DND-41 (cell line): Measurements from ENCODE around the gene BPIFB6.

ENCODE experiments used
- ATAC-seq: fragments of 200-7000 bp; cut with Tn5 transposase; 3 replicates; pipeline ENCODE4 v1.9.1; 2021; ENCODE audit warnings: low read depth; ENCODE audit not compliant: insufficient read depth
- DNase-seq: peaks from one replicate; pipeline ENCODE4 v3.0.0-alpha.2; 2020
- H2AFZ ChIP-seq: 2 replicates; pipeline ENCODE4 v1.6.0; 2012; ENCODE audit warnings: low read depth, low read length
- H3K27ac ChIP-seq: 2 replicates; pipeline ENCODE4 v1.5.1; 2012; ENCODE audit warnings: low read length, inconsistent platforms
- H3K27me3 ChIP-seq: fragments of 200-600 bp; sonication (generic); 2 replicates; pipeline ENCODE4 v1.6.0; 2012; ENCODE audit warnings: low read length, mild to moderate bottlenecking, inconsistent platforms; ENCODE audit not compliant: insufficient read depth, poor library complexity
- H3K36me3 ChIP-seq: 2 replicates; pipeline ENCODE4 v1.5.1; 2012; ENCODE audit warnings: low read length, inconsistent platforms; ENCODE audit not compliant: insufficient read depth
- H3K4me1 ChIP-seq: 2 replicates; pipeline ENCODE4 v1.5.1; 2012; ENCODE audit warnings: mild to moderate bottlenecking, low read length; ENCODE audit not compliant: insufficient read depth
- H3K4me2 ChIP-seq: 2 replicates; pipeline ENCODE4 v1.6.0; 2012; ENCODE audit warnings: mild to moderate bottlenecking, moderate library complexity, low read length, inconsistent platforms; ENCODE audit not compliant: insufficient read depth
- H3K4me3 ChIP-seq, 2 experiments: fragments of 200-600 bp in 1 of 2; shearing (Covaris generic) in 1 of 2; 2 replicates each; pipeline ENCODE4 v1.5.1; 2012 to 2016; ENCODE audit warnings: inconsistent platforms in 2 of 2, low read length in 2 of 2, mild to moderate bottlenecking in 2 of 2, low read depth in 1 of 2, moderate library complexity in 1 of 2
- H3K79me2 ChIP-seq: 2 replicates; pipeline ENCODE4 v1.6.0; 2012; ENCODE audit warnings: low read length, inconsistent platforms; ENCODE audit not compliant: insufficient read depth
- H3K9ac ChIP-seq: 2 replicates; pipeline ENCODE4 v1.6.0; 2012; ENCODE audit warnings: low read depth, mild to moderate bottlenecking, inconsistent platforms, low read length, moderate library complexity
- H3K9me3 ChIP-seq: 2 replicates; pipeline ENCODE4 v1.5.1; 2012; ENCODE audit warnings: low read length, moderate library complexity, mild to moderate bottlenecking, inconsistent platforms; ENCODE audit not compliant: insufficient read depth, severe bottlenecking
- H4K20me1 ChIP-seq: 2 replicates; pipeline ENCODE4 v1.6.0; 2012; ENCODE audit warnings: low read length; ENCODE audit not compliant: insufficient read depth
- EZH2 ChIP-seq: IDR thresholded peaks from 3 replicates; pipeline ENCODE4 v1.6.1; 2012; ENCODE audit warnings: borderline replicate concordance, low read depth, mild to moderate bottlenecking, moderate library complexity, low read length, inconsistent platforms; ENCODE audit not compliant: severe bottlenecking
- TF ChIP-seq, protein P1 (sequence below): IDR thresholded peaks from 2 replicates; pipeline ENCODE4 v1.5.1; 2012; ENCODE audit warnings: borderline replicate concordance, low read length, moderate library complexity, mild to moderate bottlenecking; ENCODE audit not compliant: poor library complexity, severe bottlenecking; ENCODE audit errors: extremely low read depth

BPIFB6 gene

DNA sequence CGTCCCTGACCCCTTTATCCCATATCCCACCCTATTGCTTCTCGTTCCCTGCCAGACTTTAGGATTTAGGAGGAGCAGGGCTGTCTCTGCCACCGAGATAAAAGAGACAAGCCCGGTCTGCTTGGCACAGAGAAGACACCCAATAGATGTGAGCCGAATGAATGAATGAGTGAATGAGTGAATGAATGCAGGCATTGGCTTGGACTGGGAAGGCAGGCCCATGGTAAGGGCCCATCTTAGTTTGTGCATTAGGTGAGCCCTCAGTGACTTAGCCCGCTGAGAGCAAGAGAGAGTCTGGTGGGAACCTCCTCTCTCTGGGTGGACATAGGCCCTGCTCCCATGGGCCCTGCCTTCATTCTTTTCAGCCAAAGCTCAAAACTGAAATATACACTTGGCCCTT lies 879 bp upstream of the BPIFB6 start:
- Histone ChIP-seq H4K20me1 (no peaks in the 10 kb centered on the region), H3K27ac (no peak overlapping the region), H3K36me3 (no peaks in the 10 kb centered on the region), H3K4me1 (no peaks in the 10 kb centered on the region), H3K79me2 (no peaks in the 10 kb centered on the region), H3K4me2 (no peak overlapping the region), H3K9ac (no peak overlapping the region), H3K27me3 (no peaks in the 10 kb centered on the region), H3K4me3 (no peak overlapping the region), H2AFZ (no peak overlapping the region), H3K9me3 (no peaks in the 10 kb centered on the region)
- no peak for ATAC-seq
- DNase-seq, result no peak
- no peak for TF ChIP-seq EZH2
- TF ChIP-seq, protein P1, sequence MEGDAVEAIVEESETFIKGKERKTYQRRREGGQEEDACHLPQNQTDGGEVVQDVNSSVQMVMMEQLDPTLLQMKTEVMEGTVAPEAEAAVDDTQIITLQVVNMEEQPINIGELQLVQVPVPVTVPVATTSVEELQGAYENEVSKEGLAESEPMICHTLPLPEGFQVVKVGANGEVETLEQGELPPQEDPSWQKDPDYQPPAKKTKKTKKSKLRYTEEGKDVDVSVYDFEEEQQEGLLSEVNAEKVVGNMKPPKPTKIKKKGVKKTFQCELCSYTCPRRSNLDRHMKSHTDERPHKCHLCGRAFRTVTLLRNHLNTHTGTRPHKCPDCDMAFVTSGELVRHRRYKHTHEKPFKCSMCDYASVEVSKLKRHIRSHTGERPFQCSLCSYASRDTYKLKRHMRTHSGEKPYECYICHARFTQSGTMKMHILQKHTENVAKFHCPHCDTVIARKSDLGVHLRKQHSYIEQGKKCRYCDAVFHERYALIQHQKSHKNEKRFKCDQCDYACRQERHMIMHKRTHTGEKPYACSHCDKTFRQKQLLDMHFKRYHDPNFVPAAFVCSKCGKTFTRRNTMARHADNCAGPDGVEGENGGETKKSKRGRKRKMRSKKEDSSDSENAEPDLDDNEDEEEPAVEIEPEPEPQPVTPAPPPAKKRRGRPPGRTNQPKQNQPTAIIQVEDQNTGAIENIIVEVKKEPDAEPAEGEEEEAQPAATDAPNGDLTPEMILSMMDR, result no peak

DNA sequence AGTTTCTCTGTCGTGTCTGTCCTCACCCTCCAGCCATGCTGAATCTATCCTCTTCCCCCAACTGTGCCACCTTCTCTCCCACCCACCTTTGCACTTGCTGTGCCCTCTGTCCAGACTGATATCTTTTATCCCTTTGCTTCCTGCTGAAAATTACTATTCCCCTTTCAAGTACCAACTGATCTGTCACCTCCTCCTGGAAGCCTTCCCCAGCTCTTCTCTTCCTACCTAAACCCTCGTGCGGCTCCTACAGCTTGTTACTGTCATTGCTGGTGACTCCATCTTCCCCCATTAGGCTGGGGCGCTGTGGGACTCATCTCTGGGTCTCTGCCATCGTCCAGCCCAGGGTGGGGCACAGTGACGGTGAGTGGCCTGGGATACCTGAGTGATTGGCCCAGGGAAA lies 1.1 kb downstream of the BPIFB6 start:
- H3K79me2 ChIP-seq, result no peaks in the 10 kb centered on the region
- ATAC-seq, result no peak
- no peak for DNase-seq
- H3K27me3 ChIP-seq, result no peaks in the 10 kb centered on the region
- H3K4me2 ChIP-seq, result no peak overlapping the region
- H2AFZ ChIP-seq, result no peak overlapping the region
- H3K27ac ChIP-seq, result no peak overlapping the region
- no peaks in the 10 kb centered on the region for H3K9me3 ChIP-seq
- no peaks in the 10 kb centered on the region for H3K36me3 ChIP-seq
- TF ChIP-seq, protein P1, result no peak
- no peak for TF ChIP-seq EZH2
- H3K4me3 ChIP-seq, result no peak overlapping the region
- H4K20me1 ChIP-seq, result no peaks in the 10 kb centered on the region
- no peak overlapping the region for H3K9ac ChIP-seq
- H3K4me1 ChIP-seq, result no peaks in the 10 kb centered on the region

DNA sequence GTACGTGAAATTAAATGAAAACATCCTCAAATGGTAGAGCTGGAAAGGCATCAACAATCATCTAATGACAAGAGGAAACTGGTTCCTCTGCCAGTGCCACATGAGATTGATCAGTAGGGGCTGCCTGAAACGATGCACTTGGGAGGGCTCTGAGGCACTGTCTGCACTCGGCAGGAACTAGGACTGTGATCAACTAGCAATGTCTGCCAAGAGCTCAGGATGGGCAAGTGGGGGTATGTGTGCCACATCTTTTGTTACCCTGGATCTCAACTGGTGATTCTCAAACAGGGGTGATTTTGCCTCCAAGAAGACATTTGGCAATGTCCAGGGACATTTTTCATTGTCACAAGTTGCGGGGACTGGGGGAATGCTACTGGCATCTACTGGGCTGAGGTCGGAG lies 1.9 kb downstream of the BPIFB6 start:
- TF ChIP-seq, protein P1, result no peak
- no peak for TF ChIP-seq EZH2
- DNase-seq (no peak), ATAC-seq (no peak)
- no peak overlapping the region for H3K4me3 ChIP-seq
- no peaks in the 10 kb centered on the region for H3K79me2 ChIP-seq
- no peaks in the 10 kb centered on the region for H4K20me1 ChIP-seq
- H3K27me3 ChIP-seq, result no peaks in the 10 kb centered on the region
- H2AFZ ChIP-seq, result no peak overlapping the region
- H3K9ac ChIP-seq, result no peak overlapping the region
- H3K4me2 ChIP-seq, result no peak overlapping the region
- no peaks in the 10 kb centered on the region for H3K4me1 ChIP-seq
- H3K27ac ChIP-seq, result no peak overlapping the region
- H3K9me3 ChIP-seq, result no peaks in the 10 kb centered on the region
- no peaks in the 10 kb centered on the region for H3K36me3 ChIP-seq

DNA sequence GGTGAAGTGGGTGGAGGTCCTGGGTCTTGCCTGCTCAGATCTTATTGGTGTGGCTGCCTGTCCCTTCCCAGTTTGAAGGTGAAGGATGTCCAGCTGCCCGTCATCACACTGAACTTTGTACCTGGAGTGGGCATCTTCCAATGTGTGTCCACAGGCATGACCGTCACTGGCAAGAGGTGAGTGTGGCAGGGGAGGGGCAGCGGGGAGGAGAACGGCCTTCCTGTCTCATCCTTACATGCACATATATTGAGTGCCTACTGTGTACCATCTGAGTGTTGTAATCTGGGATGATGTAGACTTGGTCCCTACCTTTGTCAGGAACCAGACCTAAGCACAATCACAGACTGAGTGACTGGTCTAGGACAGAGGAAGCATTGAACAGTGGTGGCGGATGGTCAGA lies 2.7 kb downstream of the BPIFB6 start:
- no peaks in the 10 kb centered on the region for H3K27me3 ChIP-seq
- no peak overlapping the region for H3K4me3 ChIP-seq
- no peaks in the 10 kb centered on the region for H3K4me1 ChIP-seq
- H2AFZ ChIP-seq, result no peak overlapping the region
- H3K27ac ChIP-seq, result no peak overlapping the region
- H3K79me2 ChIP-seq, result no peaks in the 10 kb centered on the region
- no peaks in the 10 kb centered on the region for H4K20me1 ChIP-seq
- H3K9me3 ChIP-seq, result no peaks in the 10 kb centered on the region
- TF ChIP-seq EZH2, result no peak
- TF ChIP-seq, protein P1, result no peak
- no peaks in the 10 kb centered on the region for H3K36me3 ChIP-seq
- no peak overlapping the region for H3K4me2 ChIP-seq
- no peak for DNase-seq
- no peak for ATAC-seq
- no peak overlapping the region for H3K9ac ChIP-seq
